ENCODE data around the gene LAMB1. TPM values are rescaled to one million over a fixed set of nuclear protein-coding genes. Genes with fewer than 3 reads are reported as not detected.
"Not testable (repeated sequence)": the region's sequence is repeated elsewhere in the genome, so short reads cannot be mapped to it uniquely, and the experiment has no call there.

Gene LAMB1
- total RNA-seq, 1 experiment from 2014 or later: 169 TPM

DNA sequence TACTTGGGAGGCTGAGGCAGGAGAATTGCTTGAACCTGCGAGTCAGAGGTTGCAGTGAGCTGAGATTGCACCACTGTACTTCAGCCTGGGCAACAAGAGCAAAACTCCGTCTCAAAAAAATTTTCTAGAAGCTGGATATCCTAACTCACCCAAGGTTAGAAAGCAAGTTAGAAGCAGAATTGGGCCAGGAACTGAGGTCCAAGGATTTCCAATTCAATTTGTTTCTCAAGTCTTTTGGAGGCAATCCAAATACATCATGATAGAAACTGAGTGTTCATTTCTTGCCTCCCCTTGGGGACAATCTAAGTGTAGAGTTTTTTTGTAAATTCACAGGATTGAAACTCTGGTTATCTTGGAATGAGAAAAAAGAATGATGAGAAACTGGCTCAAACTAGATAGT lies 45.5 kb downstream of the LAMB1 start:
- H3K4me3 ChIP-seq (ENCODE audit: low read depth, low read length, poor library complexity, severe bottlenecking): no peak overlapping the region
- H3K36me3 ChIP-seq (ENCODE audit: insufficient read depth, low read length, poor library complexity, severe bottlenecking): peaks cover 89% of the 10 kb centered on the region
- H3K9me3 ChIP-seq (ENCODE audit: low read depth, low read length, poor library complexity, severe bottlenecking): no peaks in the 10 kb centered on the region
- POLR2A ChIA-PET (ENCODE audit: low non-redundant PET): no interaction called here
- H3K4me1 ChIP-seq (ENCODE audit: insufficient read depth, low read length, poor library complexity, severe bottlenecking): peaks cover 29% of the 10 kb centered on the region
- H3K27me3 ChIP-seq (replicated peaks; ENCODE audit: insufficient read depth, low read depth, low read length, poor library complexity): no peaks in the 10 kb centered on the region
- H3K27ac ChIP-seq (ENCODE audit: low read depth, low read length, poor library complexity, severe bottlenecking): no peak overlapping the region
- TF ChIP-seq CTCF (conservative IDR thresholded peaks at IDR 0.05; ENCODE audit: low read depth, low read length) (no peak), EZH2 (IDR thresholded peaks at IDR 0.05; ENCODE audit: borderline replicate concordance, low read depth, low read length, poor library complexity, severe bottlenecking) (no peak)
- BruUV-seq (replicated peaks): no TSS peak
- no peak for DNase-seq (ENCODE audit: low spot score)
- intact Hi-C loops (cut with micrococcal nuclease; ENCODE audit: unreplicated experiment): no loop called here
- CTCF ChIA-PET: no interaction called here

DNA sequence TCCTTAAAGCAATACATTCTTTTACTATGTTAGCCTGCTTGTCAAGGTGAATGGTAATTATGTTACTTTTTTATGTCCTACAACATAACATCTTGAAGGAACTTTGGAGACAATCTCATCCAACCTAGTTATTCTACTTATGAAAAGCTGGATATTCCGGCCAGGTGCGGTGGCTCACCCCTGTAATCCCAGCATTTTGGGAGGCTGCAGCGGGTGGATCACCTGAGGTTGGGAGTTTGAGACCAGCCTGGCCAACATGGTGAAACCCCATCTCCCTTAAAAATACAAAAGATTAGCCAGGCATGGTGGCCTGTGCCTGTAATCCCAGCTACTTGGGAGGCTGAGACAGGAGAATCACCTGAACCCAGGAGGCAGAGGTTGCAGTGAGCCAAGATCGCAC lies 46.0 kb downstream of the LAMB1 start:
- H3K27me3 ChIP-seq (replicated peaks; ENCODE audit: insufficient read depth, low read depth, low read length, poor library complexity); POLR2A ChIA-PET (ENCODE audit: low non-redundant PET); H3K27ac ChIP-seq (ENCODE audit: low read depth, low read length, poor library complexity, severe bottlenecking); DNase-seq (ENCODE audit: low spot score); CTCF ChIA-PET; H3K4me3 ChIP-seq (ENCODE audit: low read depth, low read length, poor library complexity, severe bottlenecking); H3K9me3 ChIP-seq (ENCODE audit: low read depth, low read length, poor library complexity, severe bottlenecking); intact Hi-C loops (cut with micrococcal nuclease; ENCODE audit: unreplicated experiment); BruUV-seq (replicated peaks): not testable (repeated sequence)
- Histone ChIP-seq H3K36me3 (ENCODE audit: insufficient read depth, low read length, poor library complexity, severe bottlenecking) (peaks cover 92% of the 10 kb centered on the region), H3K4me1 (ENCODE audit: insufficient read depth, low read length, poor library complexity, severe bottlenecking) (peaks cover 28% of the 10 kb centered on the region)

GRCh38 chr7:107955394-107955793 lies 47.6 kb downstream of the LAMB1 start:
- BruUV-seq (replicated peaks): no TSS peak
- Histone ChIP-seq H3K4me1 (ENCODE audit: insufficient read depth, low read length, poor library complexity, severe bottlenecking) (peaks cover 23% of the 10 kb centered on the region), H3K27me3 (replicated peaks; ENCODE audit: insufficient read depth, low read depth, low read length, poor library complexity) (no peaks in the 10 kb centered on the region), H3K36me3 (ENCODE audit: insufficient read depth, low read length, poor library complexity, severe bottlenecking) (peaks cover 91% of the 10 kb centered on the region), H3K4me3 (ENCODE audit: low read depth, low read length, poor library complexity, severe bottlenecking) (no peak overlapping the region), H3K27ac (ENCODE audit: low read depth, low read length, poor library complexity, severe bottlenecking) (no peak overlapping the region), H3K9me3 (ENCODE audit: low read depth, low read length, poor library complexity, severe bottlenecking) (no peaks in the 10 kb centered on the region)
- ChIA-PET CTCF (no interaction called here), POLR2A (ENCODE audit: low non-redundant PET) (no interaction called here)
- DNase-seq (ENCODE audit: low spot score): no peak
- no peak for TF ChIP-seq EZH2 (IDR thresholded peaks at IDR 0.05; ENCODE audit: borderline replicate concordance, low read depth, low read length, poor library complexity, severe bottlenecking)
- intact Hi-C loops (cut with micrococcal nuclease; ENCODE audit: unreplicated experiment): no loop called here

GRCh38 chr7:107953924-107954303 lies 49.0 kb downstream of the LAMB1 start:
- Histone ChIP-seq H3K36me3 (ENCODE audit: insufficient read depth, low read length, poor library complexity, severe bottlenecking) (peaks cover 90% of the 10 kb centered on the region), H3K4me1 (ENCODE audit: insufficient read depth, low read length, poor library complexity, severe bottlenecking) (peaks cover 14% of the 10 kb centered on the region)
- intact Hi-C loops (cut with micrococcal nuclease; ENCODE audit: unreplicated experiment): no loop called here

More at GRCh38 chr7:107953924-107954303, 49.0 kb downstream of the LAMB1 start:
- Histone ChIP-seq H3K27ac (ENCODE audit: low read depth, low read length, poor library complexity, severe bottlenecking) (no peak overlapping the region), H3K4me3 (ENCODE audit: low read depth, low read length, poor library complexity, severe bottlenecking) (no peak overlapping the region), H3K27me3 (replicated peaks; ENCODE audit: insufficient read depth, low read depth, low read length, poor library complexity) (no peaks in the 10 kb centered on the region), H3K9me3 (ENCODE audit: low read depth, low read length, poor library complexity, severe bottlenecking) (no peaks in the 10 kb centered on the region)
- CTCF ChIA-PET: no interaction called here
- no peak for TF ChIP-seq EZH2 (IDR thresholded peaks at IDR 0.05; ENCODE audit: borderline replicate concordance, low read depth, low read length, poor library complexity, severe bottlenecking)
- TF ChIP-seq CTCF (conservative IDR thresholded peaks at IDR 0.05; ENCODE audit: low read depth, low read length): no peak
- BruUV-seq (replicated peaks): no TSS peak
- POLR2A ChIA-PET (ENCODE audit: low non-redundant PET): no interaction called here
- DNase-seq (ENCODE audit: low spot score): no peak
